GM12874 (cell line): ENCODE results near the gene VWF.

Experiments
- TF ChIP-seq, protein P1 (sequence below): IDR thresholded peaks from 2 replicates; pipeline ENCODE4 v1.5.1; 2011; ENCODE audit warnings: low read depth, mild to moderate bottlenecking, control low read depth, low read length, moderate library complexity; ENCODE audit not compliant: insufficient read depth

Gene VWF

DNA sequence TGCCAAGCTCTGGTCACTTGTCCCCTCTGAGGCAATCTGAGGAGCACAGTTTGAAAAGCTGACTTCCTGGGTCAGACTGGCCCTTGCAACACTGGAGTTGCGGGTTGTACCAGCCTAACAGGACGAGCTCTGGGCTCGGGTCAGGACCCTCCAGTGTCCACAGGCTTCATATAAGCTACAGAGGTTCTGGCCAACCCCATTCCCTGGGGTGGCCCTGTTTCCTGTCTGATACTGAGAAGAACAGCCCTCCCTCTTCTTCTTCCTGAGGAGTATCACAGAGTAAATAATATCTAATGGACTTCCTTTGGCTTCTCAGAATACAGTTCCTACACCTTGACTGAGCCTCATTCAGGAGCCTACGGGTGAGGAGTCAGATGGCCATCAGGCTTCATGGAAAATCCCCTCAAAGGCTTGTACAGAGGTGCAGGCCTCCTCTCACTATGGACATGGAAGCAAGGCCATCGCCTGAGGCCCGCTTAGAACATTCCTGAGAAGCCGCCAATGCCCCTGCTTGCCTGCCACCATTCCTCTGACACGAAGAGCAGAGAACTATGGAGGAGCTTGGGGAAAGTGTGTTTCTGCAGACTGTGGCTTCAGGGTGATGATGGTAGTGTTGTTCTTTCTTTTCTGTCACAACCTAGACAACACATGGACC, 150.9 kb downstream of the VWF start:
- TF ChIP-seq, protein P1, sequence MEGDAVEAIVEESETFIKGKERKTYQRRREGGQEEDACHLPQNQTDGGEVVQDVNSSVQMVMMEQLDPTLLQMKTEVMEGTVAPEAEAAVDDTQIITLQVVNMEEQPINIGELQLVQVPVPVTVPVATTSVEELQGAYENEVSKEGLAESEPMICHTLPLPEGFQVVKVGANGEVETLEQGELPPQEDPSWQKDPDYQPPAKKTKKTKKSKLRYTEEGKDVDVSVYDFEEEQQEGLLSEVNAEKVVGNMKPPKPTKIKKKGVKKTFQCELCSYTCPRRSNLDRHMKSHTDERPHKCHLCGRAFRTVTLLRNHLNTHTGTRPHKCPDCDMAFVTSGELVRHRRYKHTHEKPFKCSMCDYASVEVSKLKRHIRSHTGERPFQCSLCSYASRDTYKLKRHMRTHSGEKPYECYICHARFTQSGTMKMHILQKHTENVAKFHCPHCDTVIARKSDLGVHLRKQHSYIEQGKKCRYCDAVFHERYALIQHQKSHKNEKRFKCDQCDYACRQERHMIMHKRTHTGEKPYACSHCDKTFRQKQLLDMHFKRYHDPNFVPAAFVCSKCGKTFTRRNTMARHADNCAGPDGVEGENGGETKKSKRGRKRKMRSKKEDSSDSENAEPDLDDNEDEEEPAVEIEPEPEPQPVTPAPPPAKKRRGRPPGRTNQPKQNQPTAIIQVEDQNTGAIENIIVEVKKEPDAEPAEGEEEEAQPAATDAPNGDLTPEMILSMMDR: no peak

DNA sequence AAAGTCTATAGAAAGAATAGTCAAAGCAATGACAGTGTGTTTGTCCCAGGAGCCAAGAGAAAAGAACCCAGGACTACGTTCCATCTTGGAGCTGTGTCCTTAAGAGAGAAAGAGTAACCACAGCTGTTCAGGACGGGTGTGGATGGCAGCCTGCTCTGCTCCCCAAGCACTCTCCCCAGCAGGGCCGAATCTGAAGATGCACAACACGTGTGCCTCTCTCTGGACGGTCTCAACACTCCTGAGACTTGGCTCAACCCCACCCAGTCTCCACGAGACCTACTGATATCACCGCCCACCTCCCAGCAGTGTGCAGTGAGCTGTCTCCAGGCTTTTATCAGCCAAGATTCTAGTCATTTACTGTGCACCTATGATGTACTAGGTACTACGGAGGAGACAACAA, 152.1 kb downstream of the VWF start:
- TF ChIP-seq, protein P1: no peak

DNA sequence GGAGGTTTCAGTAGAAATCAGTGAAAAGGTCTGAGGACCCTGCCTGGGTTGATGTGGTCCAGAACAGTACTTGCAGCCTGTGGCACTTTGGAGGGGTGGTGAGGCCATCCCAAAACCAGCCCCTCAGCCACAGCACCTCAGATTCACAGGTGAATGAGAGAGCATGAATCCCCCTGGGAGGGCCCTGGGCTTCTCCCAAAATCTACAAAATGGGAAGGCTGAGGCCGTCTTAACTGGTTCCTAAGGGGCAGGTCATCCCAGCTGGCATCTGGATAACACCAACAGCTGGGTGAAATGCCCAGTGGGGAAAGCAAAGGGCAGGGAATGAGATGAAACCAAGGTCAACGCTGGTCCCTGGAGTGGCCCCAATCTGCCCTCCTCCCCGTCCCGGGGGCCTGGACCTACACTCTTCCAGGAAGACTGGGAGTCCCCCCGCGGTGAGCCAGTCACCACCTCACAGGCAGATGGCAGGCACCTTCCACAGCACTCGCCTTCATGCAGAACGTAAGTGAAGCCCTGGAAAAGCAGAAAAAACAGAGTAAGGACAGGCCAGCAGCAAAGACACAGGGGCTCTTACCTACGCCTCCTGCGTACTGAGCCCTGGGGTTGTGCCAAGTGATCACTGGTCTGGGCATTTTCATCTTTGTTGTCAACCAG, 153.1 kb downstream of the VWF start:
- TF ChIP-seq, protein P1: no peak

DNA sequence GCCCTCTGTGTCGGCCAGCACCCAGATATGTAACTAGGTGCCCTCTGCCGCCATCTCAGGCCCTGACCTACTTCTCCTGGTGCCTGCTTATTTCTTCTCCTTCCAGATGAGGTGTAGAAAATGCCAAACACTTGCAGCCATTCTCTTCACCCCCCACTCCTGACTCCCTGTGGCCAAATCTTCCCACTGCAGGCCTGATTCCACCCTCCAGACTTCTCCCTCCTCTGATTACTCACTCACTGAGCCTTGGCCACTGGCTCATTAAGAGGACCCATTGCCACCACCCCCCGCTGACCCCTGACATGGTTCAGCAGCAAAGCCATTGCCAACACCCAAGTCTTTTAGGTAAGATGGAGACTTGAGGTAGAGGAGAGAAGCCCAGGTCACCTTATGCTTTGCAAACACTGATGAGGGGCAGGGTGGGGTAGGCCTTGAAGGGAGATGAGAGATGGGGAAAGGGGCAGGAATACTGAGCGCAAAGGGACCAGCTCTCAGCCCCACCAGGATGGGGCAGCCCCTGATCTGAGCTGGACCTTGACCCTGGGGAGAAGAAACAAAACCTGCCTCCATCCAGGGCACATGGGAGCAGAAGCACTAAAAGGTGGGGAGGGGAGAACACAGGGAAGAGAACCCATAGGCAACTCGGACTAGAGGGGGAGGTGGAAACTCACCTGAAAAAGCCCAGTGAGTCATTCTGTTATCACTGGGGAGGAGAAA, 154.3 kb downstream of the VWF start:
- TF ChIP-seq, protein P1: no peak

DNA sequence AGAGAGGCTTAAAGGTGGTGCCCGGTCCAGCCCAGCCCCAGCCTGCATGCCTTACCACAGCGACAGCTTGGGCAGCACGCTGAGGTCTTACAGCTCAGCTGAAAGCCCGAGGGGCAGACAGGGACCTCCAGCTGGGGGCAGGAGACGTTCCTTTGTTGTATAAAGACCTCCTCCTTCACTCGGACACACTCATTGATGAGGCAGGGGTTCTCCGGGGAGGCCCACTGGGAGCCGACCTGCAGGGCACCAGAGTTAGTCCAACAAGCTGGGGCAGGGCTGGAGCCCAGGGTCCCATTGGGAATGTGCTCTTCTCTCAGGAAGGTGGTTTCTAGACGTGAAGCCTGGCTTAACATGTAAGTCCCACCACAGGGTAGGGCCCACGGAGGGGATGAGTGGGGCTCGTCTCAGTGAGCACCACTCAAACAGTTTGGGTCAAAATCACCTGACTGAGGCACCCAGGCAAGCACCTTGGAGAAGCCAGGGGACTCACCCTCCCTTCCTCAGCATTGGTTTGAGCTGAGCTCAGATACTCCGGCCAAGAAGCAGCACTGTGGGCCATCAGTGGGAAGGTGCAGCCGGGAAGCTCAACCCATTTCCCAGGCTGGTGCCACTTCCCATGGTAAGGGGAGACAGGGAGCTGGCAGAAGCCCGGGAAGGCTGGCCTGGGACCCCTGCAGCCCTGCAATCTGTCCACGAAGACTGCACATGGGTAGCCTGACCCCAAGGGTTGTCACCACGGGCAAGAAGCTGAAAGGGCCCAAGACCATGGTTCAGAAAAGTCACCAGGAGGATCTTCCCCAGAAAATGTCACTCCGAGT, 155.1 kb downstream of the VWF start:
- TF ChIP-seq, protein P1: no peak

DNA sequence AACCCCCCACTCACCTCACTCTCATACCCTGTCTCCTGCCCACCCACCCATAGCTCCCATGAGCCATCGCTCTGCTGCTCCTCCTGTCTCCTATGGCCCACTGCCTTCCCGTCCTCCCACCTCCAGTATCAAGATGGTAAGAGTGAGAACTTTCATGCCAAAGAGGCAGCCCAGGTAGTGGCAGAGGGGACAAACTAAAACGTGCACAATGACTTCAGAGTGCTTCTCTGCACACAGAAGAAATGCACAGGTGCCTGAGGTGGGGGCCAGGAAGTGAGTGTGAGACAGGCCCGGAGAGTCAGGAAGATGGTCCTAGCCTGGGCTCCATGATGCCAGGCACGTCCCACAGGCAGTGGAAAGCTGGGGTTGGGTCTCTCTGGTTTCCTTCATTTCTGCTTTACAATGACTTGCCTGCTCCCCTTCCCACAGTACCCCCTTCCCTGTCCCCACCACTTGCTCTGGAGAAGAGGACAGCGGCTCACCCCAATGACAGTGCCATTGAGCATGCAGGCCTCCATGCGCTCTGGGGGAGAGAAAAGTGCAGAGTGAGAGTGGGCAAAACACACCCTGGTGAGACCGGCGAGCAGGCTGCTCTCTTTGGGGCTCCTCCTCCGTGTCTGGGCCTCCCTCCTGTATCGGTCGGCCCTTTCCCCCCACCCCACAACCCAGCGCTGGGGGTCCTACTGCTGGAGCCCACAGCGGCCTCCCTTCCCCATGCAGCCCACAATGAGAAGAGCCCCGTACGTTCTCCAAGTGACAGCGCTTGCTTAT, 156.6 kb downstream of the VWF start:
- TF ChIP-seq, protein P1: no peak
